ENCODE data around the gene NOS1AP.
A peak's percentile ranks its signal among the peaks of the same experiment; 100 is the strongest.

The NOS1AP gene

GRCh38 chr1:162025541-162025940 is 44.0 kb upstream of the NOS1AP start:
- no peak overlapping the region for H3K4me3 ChIP-seq
- H3K27ac ChIP-seq, result no peak overlapping the region
- no peak for TF ChIP-seq CTCF (IDR thresholded peaks at IDR 0.05)
- no peak for DNase-seq (ENCODE audit: low spot score)

DNA sequence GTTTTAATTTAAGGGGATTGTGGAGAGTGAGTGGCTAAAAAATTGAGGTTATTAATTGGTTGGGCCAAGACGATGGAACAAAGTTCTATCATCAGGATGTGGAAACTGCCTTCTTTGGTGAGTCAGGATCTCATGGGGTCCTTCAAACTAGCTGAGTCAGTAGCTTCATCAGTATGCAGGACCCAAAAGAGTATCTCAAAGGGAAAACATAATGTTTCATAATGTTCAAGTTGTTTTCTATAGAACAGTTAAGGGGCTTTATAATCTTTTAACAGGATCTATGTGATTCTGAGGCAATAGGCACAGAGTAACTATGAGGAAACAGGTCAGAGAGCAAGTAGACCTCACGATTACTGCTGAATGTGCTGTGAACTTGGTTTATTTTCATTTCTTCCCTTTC is 42.6 kb upstream of the NOS1AP start:
- TF ChIP-seq CTCF (IDR thresholded peaks at IDR 0.05), result no peak
- H3K4me3 ChIP-seq, result no peak overlapping the region
- no peak for DNase-seq (ENCODE audit: low spot score)
- no peak overlapping the region for H3K27ac ChIP-seq

DNA sequence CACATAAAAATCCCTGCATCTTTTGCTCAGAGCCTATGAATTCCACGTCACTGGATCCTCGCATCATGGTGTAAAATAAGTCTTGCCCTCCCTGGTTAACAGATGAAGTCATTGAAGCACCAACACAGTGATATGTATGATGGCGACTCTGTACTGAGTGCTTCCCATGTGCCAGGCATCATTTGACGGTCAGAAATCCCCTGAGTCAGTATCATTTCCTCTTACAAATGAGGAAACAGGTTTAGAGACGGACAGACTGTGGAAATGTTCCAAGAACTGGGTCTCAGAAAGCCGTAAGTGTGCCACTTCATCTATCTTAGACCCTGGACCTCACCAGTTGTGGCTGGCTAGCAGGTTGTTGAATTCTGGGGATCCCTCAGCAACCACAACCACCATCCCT is 40.8 kb upstream of the NOS1AP start:
- no peak for TF ChIP-seq CTCF (IDR thresholded peaks at IDR 0.05)
- no peak for DNase-seq (ENCODE audit: low spot score)
- Histone ChIP-seq H3K27ac (no peak overlapping the region), H3K4me3 (no peak overlapping the region)

- TF ChIP-seq CTCF (IDR thresholded peaks at IDR 0.05), result no peak
- no peak overlapping the region for H3K27ac ChIP-seq
- no peak overlapping the region for H3K4me3 ChIP-seq
- DNase-seq (ENCODE audit: low spot score), result no peak
Observed at GRCh38 chr1:162029157-162029556, 40.3 kb upstream of the NOS1AP start.

DNA sequence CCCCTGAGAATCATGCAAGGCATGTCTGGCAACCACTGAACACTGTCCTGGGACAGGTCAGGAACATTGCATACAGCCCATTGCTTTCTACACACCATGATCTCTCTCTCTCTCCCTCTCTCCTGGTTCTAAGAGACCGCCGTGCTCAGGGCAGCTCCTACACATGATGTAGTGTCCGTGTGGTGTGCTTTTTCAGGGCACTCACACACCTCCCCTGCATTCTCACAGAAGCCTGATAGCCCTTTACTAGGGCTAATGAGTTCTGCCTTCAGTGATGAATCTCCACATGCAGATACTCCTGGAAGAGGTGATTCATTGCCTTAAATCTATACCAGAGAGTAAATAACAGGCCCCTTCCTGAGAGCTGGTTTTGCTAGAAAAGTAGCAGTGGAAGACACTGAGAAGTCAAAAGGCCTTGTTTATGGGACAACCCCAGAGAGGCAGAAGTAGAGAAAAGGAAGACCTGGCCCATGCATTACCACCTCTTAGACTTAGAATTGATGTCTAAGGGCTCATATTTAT is 38.7 kb upstream of the NOS1AP start:
- H3K4me3 ChIP-seq, result no peak overlapping the region
- no peak overlapping the region for H3K27ac ChIP-seq
- no peak for DNase-seq (ENCODE audit: low spot score)
- no peak for TF ChIP-seq CTCF (IDR thresholded peaks at IDR 0.05)

- Histone ChIP-seq H3K27ac (peak overlapping the region; percentile 49 to 66), H3K4me3 (no peak overlapping the region)
- TF ChIP-seq CTCF (IDR thresholded peaks at IDR 0.05), result no peak
- DNase-seq (ENCODE audit: low spot score), result peak; percentile 89
Observed at GRCh38 chr1:162033428-162033827, 36.1 kb upstream of the NOS1AP start.

DNA sequence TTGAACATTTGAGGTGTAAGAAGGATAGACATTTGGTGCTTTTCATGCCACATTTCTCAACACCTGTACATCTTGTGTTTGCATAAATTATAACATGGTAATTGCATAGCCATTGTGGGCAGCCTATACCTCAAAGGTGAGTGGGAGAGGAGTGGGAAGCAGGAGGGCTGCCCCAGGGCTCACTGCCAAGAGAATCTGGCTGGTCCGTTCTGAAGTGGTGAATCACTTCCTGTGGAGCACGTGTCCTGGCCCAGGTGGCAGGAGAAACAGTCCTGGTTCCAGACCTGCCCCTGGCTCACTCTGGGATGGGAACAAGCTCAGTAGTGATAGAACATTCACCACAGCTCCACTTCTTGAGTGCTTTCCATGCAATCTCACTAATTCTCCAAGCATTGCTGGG is 34.2 kb upstream of the NOS1AP start:
- no peak for TF ChIP-seq CTCF (IDR thresholded peaks at IDR 0.05)
- H3K27ac ChIP-seq, result no peak overlapping the region
- H3K4me3 ChIP-seq, result no peak overlapping the region
- DNase-seq (ENCODE audit: low spot score), result no peak

All from coronary artery (tissue), 2 donors.